Fibroblast of peridontal ligament (primary cell): ENCODE results near the gene CD27.
A peak's percentile ranks its signal among the peaks of the same experiment; 100 is the strongest.
"Not testable (repeated sequence)": the region's sequence is repeated elsewhere in the genome, so short reads cannot be mapped to it uniquely, and the experiment has no call there.

Experiments used
- DNase-seq: peaks from one replicate; pipeline ENCODE4 v3.0.0-alpha.2; 2010; ENCODE audit errors: extremely low read depth

CD27 gene

GRCh38 chr12:6444704-6445688, at the start of gene CD27:
Gene CD27 (plus strand): TSS chr12:6444955. CDS start chr12:6445096, 141 bp downstream.
- DNase-seq, result no peak

- DNase-seq, result no peak
These were observed 48.7 kb upstream of the CD27 start for GRCh38 chr12:6396031-6396430.

GRCh38 chr12:6399884-6400644, 44.7 kb upstream of the CD27 start:
- no peak for DNase-seq

- no peak for DNase-seq
These were observed 40.4 kb upstream of the CD27 start for GRCh38 chr12:6404390-6404789.

GRCh38 chr12:6405963-6406362, 38.8 kb upstream of the CD27 start:
- DNase-seq, result peak; percentile 44

GRCh38 chr12:6407236-6407954, 37.4 kb upstream of the CD27 start:
- peak; percentile 27 for DNase-seq

GRCh38 chr12:6416596-6416995, 28.2 kb upstream of the CD27 start:
- no peak for DNase-seq

- no peak for DNase-seq
These were observed 26.0 kb upstream of the CD27 start for GRCh38 chr12:6418796-6419195.

GRCh38 chr12:6420364-6420763, 24.4 kb upstream of the CD27 start:
- DNase-seq, result peak; percentile 17

- peak; percentile 95 for DNase-seq
These were observed 21.3 kb upstream of the CD27 start for GRCh38 chr12:6423267-6424007.

- DNase-seq, result no peak
These were observed 20.8 kb upstream of the CD27 start for GRCh38 chr12:6424008-6424347.

GRCh38 chr12:6424866-6425265, 19.9 kb upstream of the CD27 start:
- no peak for DNase-seq

GRCh38 chr12:6425590-6426531, 18.9 kb upstream of the CD27 start:
- DNase-seq, result no peak

- no peak for DNase-seq
These were observed 17.7 kb upstream of the CD27 start for GRCh38 chr12:6426882-6427671.

GRCh38 chr12:6427796-6428195, 17.0 kb upstream of the CD27 start:
- DNase-seq, result not testable (repeated sequence)

GRCh38 chr12:6428326-6428725, 16.4 kb upstream of the CD27 start:
- DNase-seq, result no peak

GRCh38 chr12:6430124-6430989, 14.4 kb upstream of the CD27 start:
- peak; percentile 98 for DNase-seq

GRCh38 chr12:6432991-6433390, 11.8 kb upstream of the CD27 start:
- no peak for DNase-seq
